BLaER1 (cell line): ENCODE results near the gene ZFP36L1.

Experiments
- H3K27ac ChIP-seq: shearing (Covaris generic); formaldehyde crosslinking; 2 replicates; pipeline ENCODE4 v1.8.1; 2022
- H3K27me3 ChIP-seq: shearing (Covaris generic); formaldehyde crosslinking; 2 replicates; pipeline ENCODE4 v1.8.1; 2022
- H3K36me3 ChIP-seq: shearing (Covaris generic); formaldehyde crosslinking; 2 replicates; pipeline ENCODE4 v1.8.1; 2022
- H3K4me1 ChIP-seq: shearing (Covaris generic); formaldehyde crosslinking; 2 replicates; pipeline ENCODE4 v1.8.1; 2022
- H3K4me2 ChIP-seq: shearing (Covaris generic); formaldehyde crosslinking; 2 replicates; pipeline ENCODE4 v1.8.1; 2022
- H3K4me3 ChIP-seq: shearing (Covaris generic); formaldehyde crosslinking; 2 replicates; pipeline ENCODE4 v1.8.1; 2022
- H3K9ac ChIP-seq: shearing (Covaris generic); formaldehyde crosslinking; 2 replicates; pipeline ENCODE4 v1.8.1; 2022
- H3K9me3 ChIP-seq: shearing (Covaris generic); formaldehyde crosslinking; 2 replicates; pipeline ENCODE4 v1.8.1; 2022
- H4K20me1 ChIP-seq: shearing (Covaris generic); formaldehyde crosslinking; 2 replicates; pipeline ENCODE4 v1.8.1; 2022
- Cebpa-rat ChIP-seq: shearing (Covaris generic); IDR thresholded peaks from 2 replicates; pipeline ENCODE4 v1.8.1; 2022

The ZFP36L1 gene

DNA sequence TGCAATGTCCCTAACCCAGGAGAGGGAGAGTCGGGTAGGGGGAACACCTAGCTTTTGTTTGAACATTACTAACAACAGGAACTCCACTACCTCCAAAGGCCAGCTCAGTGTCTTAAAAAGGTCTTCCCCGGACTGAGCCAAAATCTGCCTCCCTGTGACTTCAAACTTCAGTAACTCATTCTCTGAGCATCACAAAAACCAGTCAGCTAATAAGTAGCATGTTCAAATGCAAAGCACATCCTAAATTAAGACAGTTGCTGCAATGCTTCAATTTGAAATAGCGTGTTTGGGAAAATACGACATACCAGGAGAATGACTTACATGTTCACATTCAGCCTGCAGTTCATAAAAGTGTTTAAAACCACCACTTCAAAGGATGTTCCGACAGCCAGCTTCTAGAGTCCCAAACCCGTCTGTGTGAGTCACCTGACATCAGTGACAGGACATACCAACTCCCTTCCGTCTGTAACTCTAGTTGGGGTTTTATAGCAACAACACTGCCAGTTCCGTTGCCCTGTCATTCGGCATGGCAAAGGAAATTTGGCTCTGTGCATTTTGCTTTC, 13.0 kb downstream of the ZFP36L1 start:
- Histone ChIP-seq H3K9ac (no peak overlapping the region), H4K20me1 (no peaks in the 10 kb centered on the region), H3K4me3 (no peak overlapping the region), H3K27ac (no peak overlapping the region), H3K27me3 (no peaks in the 10 kb centered on the region), H3K4me1 (peaks cover 44% of the 10 kb centered on the region), H3K9me3 (peaks cover 8% of the 10 kb centered on the region), H3K36me3 (no peaks in the 10 kb centered on the region), H3K4me2 (peak overlapping the region; percentile 74)
- TF ChIP-seq Cebpa-rat: no peak

DNA sequence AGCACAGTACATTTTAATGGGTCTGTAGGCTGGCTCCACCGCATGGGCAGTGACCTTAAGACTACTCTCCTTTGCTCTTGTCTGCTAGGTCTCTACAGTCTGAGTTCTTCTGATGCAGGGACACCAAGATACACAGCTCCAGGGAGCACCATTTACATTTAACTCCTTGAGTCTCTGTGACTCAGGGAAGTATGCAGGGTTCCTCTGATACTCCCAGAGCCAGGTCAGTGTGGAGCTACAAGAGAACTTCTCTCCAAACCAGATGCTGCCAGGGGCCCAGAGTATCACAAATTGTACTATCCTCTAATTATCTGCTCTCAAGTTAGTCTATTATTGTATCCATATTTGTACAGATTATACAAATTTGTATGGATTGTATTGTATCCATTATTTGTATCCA, 15.2 kb downstream of the ZFP36L1 start:
- Histone ChIP-seq H3K27ac (no peak overlapping the region), H3K9me3 (peaks cover 24% of the 10 kb centered on the region), H4K20me1 (no peaks in the 10 kb centered on the region), H3K27me3 (no peaks in the 10 kb centered on the region), H3K4me2 (no peak overlapping the region), H3K4me1 (peaks cover 36% of the 10 kb centered on the region), H3K36me3 (no peaks in the 10 kb centered on the region), H3K4me3 (no peak overlapping the region), H3K9ac (no peak overlapping the region)
- TF ChIP-seq Cebpa-rat: no peak

DNA sequence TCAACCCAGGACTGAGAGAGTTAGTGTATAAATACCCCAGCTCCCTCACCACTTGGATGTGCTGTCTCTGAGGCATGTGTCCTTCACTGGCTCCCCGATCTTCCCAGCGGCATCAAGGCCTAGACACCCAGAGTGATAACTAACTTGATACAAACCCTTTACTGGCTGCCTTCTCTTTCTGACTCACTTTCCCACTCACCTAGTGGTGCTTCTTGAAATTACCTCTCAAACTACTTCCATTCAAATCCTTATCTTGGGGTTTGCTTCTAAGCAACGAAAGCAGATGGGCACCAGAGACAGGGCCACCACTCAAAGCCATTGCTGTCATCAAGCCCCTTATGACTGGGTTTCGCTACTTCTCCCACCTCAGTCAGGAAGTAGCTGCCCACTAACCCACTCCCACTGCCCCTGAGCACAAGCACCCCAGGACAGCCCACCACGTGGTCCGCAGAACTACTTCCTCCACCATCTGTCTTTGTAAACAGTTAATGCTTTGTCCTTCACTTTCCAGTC, 17.2 kb downstream of the ZFP36L1 start:
- no peak overlapping the region for H3K4me3 ChIP-seq
- no peaks in the 10 kb centered on the region for H3K27me3 ChIP-seq
- H3K27ac ChIP-seq: no peak overlapping the region
- no peaks in the 10 kb centered on the region for H3K36me3 ChIP-seq
- no peaks in the 10 kb centered on the region for H4K20me1 ChIP-seq
- H3K4me1 ChIP-seq: peaks cover 36% of the 10 kb centered on the region
- no peak overlapping the region for H3K9ac ChIP-seq
- TF ChIP-seq Cebpa-rat: no peak
- no peak overlapping the region for H3K4me2 ChIP-seq
- H3K9me3 ChIP-seq: peaks cover 24% of the 10 kb centered on the region

DNA sequence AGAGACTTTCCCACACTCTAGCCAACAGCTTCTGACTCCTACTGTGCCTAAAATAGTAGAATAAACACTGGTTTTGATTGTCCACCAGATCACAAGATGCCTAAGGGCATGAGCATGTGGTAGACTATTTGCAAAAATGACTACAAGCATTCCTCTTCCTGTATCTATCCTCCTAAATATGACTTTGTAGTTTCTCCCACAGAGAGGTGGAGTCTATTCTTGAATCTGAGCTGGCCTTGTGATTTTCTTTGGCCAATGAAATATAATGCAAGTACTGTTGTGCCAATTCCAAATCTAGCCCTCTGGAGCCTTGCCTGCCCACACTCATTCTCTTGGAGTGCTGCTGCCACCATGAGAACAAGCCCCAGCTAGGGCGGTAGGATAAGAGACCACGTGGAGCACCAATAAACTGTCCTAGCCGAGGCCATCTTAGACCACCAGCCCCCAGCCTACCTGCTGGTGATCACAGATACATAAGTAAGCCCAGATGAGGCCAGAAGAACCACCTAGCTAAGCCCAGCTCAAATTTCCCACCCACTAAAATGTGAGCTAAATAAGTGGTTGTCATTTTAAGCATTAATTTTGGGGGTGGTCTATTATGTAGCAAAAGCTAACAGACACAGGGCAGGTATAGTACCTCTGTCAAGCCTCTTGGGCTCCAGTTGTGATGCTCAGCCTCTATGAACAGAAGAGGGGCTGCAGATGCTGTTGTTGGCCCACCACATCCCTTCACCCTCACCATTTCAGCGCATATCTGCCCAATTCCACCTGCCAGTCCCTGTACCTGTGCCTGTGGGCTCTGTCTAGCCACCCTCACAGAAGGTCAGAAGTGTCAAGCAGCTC, 17.9 kb downstream of the ZFP36L1 start:
- H3K4me2 ChIP-seq: no peak overlapping the region
- H3K27me3 ChIP-seq: no peaks in the 10 kb centered on the region
- H3K36me3 ChIP-seq: no peaks in the 10 kb centered on the region
- H3K27ac ChIP-seq: no peak overlapping the region
- peaks cover 36% of the 10 kb centered on the region for H3K4me1 ChIP-seq
- no peak overlapping the region for H3K9ac ChIP-seq
- H4K20me1 ChIP-seq: no peaks in the 10 kb centered on the region
- H3K4me3 ChIP-seq: no peak overlapping the region
- peaks cover 24% of the 10 kb centered on the region for H3K9me3 ChIP-seq
- no peak for TF ChIP-seq Cebpa-rat

DNA sequence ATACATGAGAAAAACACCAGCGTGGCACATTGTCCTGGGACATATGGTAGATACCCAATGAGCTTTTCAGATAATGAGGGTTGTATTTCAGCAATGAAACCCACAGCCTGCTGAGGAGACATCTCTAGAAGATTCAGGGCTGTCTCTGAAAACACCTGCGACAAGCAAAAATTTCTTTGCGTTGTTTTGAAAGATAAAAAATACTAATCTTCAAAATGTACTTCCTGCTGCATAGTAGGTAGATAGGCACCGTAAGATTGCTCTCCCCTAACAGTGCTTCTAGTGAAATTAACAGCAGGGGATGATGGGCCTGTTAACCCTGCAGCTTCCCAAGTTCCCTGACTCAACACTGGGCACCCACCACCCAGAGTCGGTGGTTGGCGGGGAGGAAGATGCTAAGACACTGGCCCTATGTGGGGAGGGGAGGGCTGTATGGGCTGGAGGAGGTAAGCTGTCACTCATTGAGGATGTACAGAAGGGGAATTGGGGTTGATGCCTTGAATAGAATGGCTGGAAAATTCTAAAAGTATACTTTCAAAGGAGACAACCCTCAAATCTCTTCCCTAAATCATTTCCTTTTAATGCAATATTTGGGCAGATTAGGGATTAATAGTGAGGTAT, 20.0 kb downstream of the ZFP36L1 start:
- Histone ChIP-seq H3K4me2 (peak overlapping the region; percentile 74), H3K9ac (no peak overlapping the region), H3K36me3 (no peaks in the 10 kb centered on the region), H3K27me3 (no peaks in the 10 kb centered on the region), H3K9me3 (peaks cover 24% of the 10 kb centered on the region), H3K4me3 (no peak overlapping the region), H3K27ac (peak overlapping the region; percentile 78; the same call in 1 of the 2 replicates), H4K20me1 (no peaks in the 10 kb centered on the region), H3K4me1 (peaks cover 47% of the 10 kb centered on the region)
- no peak for TF ChIP-seq Cebpa-rat

DNA sequence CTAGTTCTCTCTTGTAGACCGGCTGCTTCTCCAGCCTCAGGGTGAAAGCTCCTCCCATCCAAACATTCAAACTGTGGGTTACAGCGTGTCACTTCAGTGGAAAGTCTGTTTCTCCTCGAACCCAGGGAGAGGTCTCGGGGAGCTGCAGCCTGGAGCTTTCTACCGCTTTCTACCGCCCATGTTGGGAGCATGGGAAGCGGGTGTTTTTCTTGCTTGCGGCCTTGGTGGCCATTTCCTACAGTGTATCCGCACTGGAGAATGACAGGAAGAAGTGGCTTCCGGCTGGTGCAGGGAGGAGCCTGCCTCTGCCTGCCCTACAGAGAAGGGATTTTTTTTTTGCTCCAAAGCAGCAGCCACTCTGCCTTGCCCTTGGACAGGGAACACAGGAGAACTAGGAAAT, 21.2 kb downstream of the ZFP36L1 start:
- peak overlapping the region; percentile 59 for H3K9ac ChIP-seq
- no peaks in the 10 kb centered on the region for H3K36me3 ChIP-seq
- peak overlapping the region; percentile 74 for H3K4me2 ChIP-seq
- H3K27me3 ChIP-seq: no peaks in the 10 kb centered on the region
- peaks cover 60% of the 10 kb centered on the region for H3K4me1 ChIP-seq
- H3K4me3 ChIP-seq: no peak overlapping the region
- TF ChIP-seq Cebpa-rat: no peak
- H4K20me1 ChIP-seq: no peaks in the 10 kb centered on the region
- H3K27ac ChIP-seq: peak overlapping the region; percentile 78
- H3K9me3 ChIP-seq: peaks cover 24% of the 10 kb centered on the region

DNA sequence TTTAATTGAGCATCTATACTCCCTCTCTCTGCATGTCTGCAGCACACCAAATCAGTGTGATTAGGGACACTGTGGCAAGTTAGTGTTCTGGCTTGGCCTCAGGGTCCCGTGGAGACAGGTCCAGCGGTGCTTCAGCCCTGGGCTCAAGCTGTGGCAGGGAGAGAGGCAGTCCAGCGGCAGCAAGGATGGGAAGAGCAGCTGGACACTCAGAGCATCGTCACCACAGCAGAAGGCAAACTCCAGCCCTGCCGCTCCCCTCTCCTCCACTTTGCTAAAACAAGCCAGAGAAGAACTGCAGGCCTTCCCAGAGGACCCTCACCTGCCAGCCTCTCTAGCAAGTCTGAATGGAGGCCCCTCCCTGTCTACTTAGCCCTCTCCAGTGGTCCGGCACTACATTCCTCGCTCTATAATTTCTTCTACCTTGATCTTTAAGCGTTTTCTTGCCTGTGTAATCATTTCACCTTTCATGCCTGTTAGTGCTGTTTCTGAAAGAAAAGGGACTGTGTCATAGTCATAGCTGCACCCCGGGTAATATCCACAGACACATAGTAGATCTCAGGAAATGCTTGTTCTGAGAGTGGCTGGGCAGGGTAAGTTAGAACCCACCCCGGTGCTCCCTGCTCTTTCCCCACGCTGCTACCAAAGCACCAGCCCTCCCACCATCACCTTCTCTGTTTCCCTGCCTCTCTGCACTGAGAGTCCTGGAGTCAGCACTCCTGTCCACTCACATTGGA, 22.1 kb downstream of the ZFP36L1 start:
- H3K4me2 ChIP-seq: peak overlapping the region; percentile 74
- H3K9ac ChIP-seq: no peak overlapping the region
- no peak for TF ChIP-seq Cebpa-rat
- H4K20me1 ChIP-seq: no peaks in the 10 kb centered on the region
- peaks cover 65% of the 10 kb centered on the region for H3K4me1 ChIP-seq
- no peaks in the 10 kb centered on the region for H3K36me3 ChIP-seq
- H3K4me3 ChIP-seq: no peak overlapping the region
- H3K9me3 ChIP-seq: peaks cover 24% of the 10 kb centered on the region
- H3K27ac ChIP-seq: peak overlapping the region; percentile 78
- no peaks in the 10 kb centered on the region for H3K27me3 ChIP-seq

DNA sequence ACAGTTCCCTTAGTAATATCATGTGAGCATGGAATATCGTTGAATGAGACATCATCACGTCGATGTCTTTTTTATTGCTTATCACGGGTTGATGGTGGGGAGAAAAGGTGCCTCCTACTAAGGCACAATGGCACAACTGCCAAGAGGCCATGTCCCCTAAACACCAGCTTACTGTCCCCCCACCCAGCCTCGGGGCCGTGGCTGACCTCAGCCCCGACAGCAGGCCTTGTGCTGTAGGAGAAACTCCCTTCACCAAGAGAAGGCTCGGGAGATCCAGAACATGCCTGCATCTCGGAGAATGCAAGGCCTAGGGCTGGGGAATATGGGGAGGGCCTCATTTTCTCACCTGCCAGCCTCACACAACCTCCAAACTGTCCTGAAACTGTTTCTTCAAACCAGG, 22.8 kb downstream of the ZFP36L1 start:
- no peak overlapping the region for H3K4me2 ChIP-seq
- H3K27ac ChIP-seq: peak overlapping the region; percentile 78
- H4K20me1 ChIP-seq: no peaks in the 10 kb centered on the region
- TF ChIP-seq Cebpa-rat: no peak
- H3K9ac ChIP-seq: no peak overlapping the region
- no peaks in the 10 kb centered on the region for H3K27me3 ChIP-seq
- peaks cover 71% of the 10 kb centered on the region for H3K4me1 ChIP-seq
- H3K9me3 ChIP-seq: peaks cover 19% of the 10 kb centered on the region
- H3K4me3 ChIP-seq: no peak overlapping the region
- H3K36me3 ChIP-seq: no peaks in the 10 kb centered on the region

DNA sequence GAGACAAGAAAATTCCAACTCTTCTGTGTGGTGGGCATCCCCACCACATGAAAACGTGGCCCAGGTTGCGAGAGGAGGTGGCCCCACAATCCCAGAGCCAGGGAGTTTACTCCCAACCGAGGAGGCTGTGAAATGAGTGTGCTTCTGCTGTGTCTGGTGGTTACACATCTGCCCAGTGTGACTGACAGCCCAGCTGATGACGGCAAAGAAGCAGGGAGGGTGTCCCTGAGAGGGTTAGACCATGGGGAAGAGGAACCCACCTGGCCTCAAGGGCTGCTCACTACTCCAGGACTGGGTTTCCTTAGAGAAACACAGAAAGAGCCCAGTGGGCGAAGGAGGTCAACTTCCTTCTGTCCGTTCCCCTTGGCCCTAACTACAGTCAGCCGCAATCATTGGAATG, 24.6 kb downstream of the ZFP36L1 start:
- no peaks in the 10 kb centered on the region for H3K27me3 ChIP-seq
- no peak overlapping the region; the same call in 1 of the 2 replicates for H3K9ac ChIP-seq
- peak overlapping the region; percentile 31; the same call in 1 of the 2 replicates for H3K27ac ChIP-seq
- TF ChIP-seq Cebpa-rat: no peak
- no peaks in the 10 kb centered on the region for H3K36me3 ChIP-seq
- peak overlapping the region; percentile 68 for H3K4me2 ChIP-seq
- H4K20me1 ChIP-seq: no peaks in the 10 kb centered on the region
- H3K4me1 ChIP-seq: peaks cover 87% of the 10 kb centered on the region
- no peak overlapping the region for H3K4me3 ChIP-seq
- 0 out of 2 replicates have a peak, but pooled peaks cover 1% of the 10 kb centered on the region for H3K9me3 ChIP-seq
